Measurements from ENCODE around the gene MNT.
"Not testable (repeated sequence)": the region's sequence is repeated elsewhere in the genome, so short reads cannot be mapped to it uniquely, and the experiment has no call there.

The MNT gene

DNA sequence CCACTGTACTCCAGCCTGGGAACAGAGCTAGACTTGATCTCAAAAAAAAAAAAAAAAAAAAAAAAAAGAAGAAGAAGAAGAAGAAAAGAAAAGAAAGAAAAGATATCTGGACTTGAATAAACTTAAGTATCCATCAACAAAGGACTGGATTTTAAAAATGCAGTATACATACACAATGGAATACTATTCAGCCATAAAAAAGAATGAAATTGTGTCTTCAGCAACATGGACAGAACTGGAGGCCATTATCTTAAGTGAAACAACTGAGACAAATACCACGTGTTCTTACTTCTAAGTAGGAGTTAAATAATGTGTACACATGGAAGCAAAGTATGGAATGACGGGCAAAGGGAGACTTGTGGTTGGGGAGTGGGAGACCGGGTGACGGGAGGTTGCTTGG is 40.1 kb upstream of the MNT start:
- DNase-seq (ENCODE audit: low read depth), result no peak
- TF ChIP-seq, protein P1, sequence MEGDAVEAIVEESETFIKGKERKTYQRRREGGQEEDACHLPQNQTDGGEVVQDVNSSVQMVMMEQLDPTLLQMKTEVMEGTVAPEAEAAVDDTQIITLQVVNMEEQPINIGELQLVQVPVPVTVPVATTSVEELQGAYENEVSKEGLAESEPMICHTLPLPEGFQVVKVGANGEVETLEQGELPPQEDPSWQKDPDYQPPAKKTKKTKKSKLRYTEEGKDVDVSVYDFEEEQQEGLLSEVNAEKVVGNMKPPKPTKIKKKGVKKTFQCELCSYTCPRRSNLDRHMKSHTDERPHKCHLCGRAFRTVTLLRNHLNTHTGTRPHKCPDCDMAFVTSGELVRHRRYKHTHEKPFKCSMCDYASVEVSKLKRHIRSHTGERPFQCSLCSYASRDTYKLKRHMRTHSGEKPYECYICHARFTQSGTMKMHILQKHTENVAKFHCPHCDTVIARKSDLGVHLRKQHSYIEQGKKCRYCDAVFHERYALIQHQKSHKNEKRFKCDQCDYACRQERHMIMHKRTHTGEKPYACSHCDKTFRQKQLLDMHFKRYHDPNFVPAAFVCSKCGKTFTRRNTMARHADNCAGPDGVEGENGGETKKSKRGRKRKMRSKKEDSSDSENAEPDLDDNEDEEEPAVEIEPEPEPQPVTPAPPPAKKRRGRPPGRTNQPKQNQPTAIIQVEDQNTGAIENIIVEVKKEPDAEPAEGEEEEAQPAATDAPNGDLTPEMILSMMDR (conservative IDR thresholded peaks at IDR 0.05; ENCODE audit: low read depth, low read length), result no peak

DNA sequence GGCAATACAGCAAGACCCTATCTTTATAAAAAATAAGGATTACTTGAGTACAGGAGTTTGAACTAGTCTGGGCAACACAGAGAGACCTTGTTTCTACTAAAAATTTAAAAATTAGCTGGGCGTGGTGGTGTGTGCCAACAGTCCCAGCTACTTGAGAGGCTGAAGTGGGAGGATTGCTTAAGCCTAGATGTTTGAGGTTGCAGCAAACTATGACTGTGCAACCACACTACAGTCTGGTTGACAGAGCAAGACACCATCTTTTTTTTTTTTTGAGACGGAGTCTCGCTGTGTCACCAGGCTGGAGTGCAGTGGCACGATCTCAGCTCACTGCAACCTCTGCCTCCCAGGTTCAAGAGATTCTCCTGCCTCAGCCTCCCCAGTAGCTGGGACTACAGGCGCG is 39.1 kb upstream of the MNT start:
- DNase-seq (ENCODE audit: low read depth), result peak; percentile 79
- H3K4me3 ChIP-seq (ENCODE audit: low read depth, low read length), result not testable (repeated sequence)

More for the DNA sequence above, 40.1 kb upstream of the MNT start:
- no peak overlapping the region for H3K4me3 ChIP-seq (ENCODE audit: low read depth, low read length)

DNA sequence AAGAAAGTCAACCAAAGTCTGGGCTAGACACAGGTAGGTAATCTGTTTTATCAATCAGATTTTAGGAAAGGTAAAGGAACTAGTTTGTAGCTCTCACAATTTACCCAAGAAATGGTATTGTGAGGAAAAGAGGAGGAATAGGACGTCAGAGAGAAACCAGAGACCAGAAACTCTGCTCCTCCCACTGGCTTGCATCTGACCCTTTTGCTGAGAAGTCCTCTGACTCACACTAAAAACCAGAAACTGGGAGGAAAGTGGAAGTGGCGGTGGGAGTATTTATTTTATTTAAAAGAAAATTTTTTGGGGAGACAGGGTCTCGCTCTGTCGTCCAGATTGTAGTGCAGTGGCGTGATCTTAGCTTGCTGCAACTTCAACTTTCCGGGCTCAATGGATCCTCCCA is 38.0 kb upstream of the MNT start:
- H3K4me3 ChIP-seq (ENCODE audit: low read depth, low read length), result no peak overlapping the region
- peak; percentile 91 for DNase-seq (ENCODE audit: low read depth)

DNA sequence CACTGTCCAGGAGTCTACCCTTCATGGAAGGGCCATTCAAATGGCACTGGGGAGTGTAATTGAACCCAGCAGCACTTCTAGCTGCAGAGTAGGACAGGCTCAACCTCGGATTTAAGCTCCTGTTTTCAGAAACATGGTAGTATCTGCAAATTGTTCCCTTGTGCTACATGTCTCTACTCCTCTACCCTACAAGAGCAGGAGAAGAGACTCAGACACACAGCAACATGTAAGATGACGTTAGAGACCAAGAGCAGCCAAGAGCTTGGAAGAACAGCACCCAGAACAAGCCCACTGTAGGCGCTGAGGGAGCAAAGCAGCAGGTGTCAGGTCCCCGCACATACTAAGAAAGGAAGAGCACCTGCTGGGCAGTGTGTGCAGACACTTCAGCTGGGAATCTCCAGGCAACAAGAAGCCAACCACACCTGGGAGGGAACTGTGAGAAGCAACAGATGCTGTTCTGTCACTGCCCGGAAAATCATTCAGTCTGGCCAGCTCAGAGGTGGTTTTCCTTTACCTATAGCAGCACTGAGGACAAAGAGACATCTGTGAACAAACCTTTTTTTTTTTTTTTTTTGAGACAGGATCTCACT is 35.6 kb upstream of the MNT start:
- no peak for DNase-seq (ENCODE audit: low read depth)
- TF ChIP-seq, protein P1 (conservative IDR thresholded peaks at IDR 0.05; ENCODE audit: low read depth, low read length), result no peak
- H3K4me3 ChIP-seq (ENCODE audit: low read depth, low read length), result no peak overlapping the region

More for the DNA sequence above, 38.0 kb upstream of the MNT start:
- TF ChIP-seq, protein P1 (conservative IDR thresholded peaks at IDR 0.05; ENCODE audit: low read depth, low read length), result no peak

DNA sequence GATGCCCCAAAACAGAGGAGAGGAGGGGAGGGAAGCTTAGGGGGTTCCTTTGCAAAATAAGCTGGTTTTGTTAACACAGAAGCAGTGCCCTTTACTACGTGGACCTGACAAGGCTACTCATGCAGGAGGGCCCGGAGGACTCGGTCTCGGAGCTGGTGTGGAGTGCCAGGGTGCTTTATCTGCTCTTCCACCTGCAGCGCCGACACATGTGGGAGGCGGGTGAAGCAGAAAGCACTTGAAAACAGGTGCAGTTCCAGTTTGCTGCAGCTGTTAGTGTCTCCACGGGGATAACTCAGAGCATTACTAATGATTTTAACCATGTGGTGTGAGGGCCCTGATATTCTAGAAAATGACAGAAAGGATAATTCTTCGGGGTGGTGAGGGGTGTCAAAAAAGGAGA is 35.0 kb upstream of the MNT start:
- TF ChIP-seq, protein P1 (conservative IDR thresholded peaks at IDR 0.05; ENCODE audit: low read depth, low read length), result no peak
- DNase-seq (ENCODE audit: low read depth), result no peak

DNA sequence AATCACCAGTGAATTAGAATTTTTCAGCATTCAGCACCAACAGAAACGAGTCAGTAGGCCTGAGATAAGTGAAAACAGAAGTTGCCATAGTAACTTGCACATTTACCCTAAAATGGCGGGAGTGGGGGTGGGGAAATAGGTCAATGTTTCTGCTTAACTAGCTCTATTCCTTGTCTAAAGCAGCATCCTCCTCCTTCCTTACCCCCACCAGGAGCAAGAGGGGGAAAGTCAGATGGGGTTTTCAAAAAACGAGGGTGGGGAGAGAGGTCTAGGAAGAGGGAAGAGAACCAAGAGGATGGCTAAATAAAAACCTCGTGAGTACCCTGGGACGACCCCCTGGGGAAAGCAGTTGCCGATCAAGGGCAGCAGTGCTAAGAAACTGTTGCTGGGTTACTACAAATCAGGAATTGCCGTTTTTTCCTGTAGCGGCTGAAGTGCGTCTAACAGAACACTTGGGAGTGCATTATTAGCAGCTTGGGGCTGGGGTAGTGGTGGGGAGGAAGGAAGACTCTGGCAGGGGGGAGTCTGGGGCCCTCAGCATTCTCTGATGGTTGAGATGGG is 34.4 kb upstream of the MNT start:
- no peak overlapping the region for H3K4me3 ChIP-seq (ENCODE audit: low read depth, low read length)
- TF ChIP-seq, protein P1 (conservative IDR thresholded peaks at IDR 0.05; ENCODE audit: low read depth, low read length), result no peak
- peak; percentile 38 for DNase-seq (ENCODE audit: low read depth)

More for the DNA sequence above, 35.0 kb upstream of the MNT start:
- H3K4me3 ChIP-seq (ENCODE audit: low read depth, low read length), result no peak overlapping the region

DNA sequence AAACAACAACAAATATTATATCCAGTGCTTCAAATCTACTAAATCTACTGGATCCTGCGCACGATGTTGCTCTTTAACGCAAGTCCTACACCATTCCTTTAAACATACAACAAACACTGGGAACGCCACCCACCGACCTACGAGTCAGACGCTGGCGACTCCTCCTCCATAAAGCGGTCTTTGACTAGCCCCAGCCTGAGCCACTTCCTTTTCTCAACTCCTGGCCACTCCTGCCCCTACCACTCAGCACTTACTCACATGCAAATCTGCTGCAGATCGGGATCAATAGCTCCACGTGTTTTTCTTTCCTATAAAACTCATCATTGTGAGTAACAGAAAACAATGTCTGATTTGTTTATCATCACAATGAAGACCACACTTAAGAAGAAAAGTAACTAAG is 32.8 kb upstream of the MNT start:
- TF ChIP-seq, protein P1 (conservative IDR thresholded peaks at IDR 0.05; ENCODE audit: low read depth, low read length), result no peak
- DNase-seq (ENCODE audit: low read depth), result peak; percentile 18

More for the DNA sequence above, 32.8 kb upstream of the MNT start:
- H3K4me3 ChIP-seq (ENCODE audit: low read depth, low read length), result no peak overlapping the region

All from choroid plexus epithelial cell (primary cell).